ENCODE measurements around the gene INPP5D. TPM values are rescaled to one million over a fixed set of nuclear protein-coding genes. Genes with fewer than 3 reads are reported as not detected.
"Not testable (repeated sequence)": the region's sequence is repeated elsewhere in the genome, so short reads cannot be mapped to it uniquely, and the experiment has no call there.

Gene INPP5D
- total RNA-seq, 1 experiment from 2014 or later, result 0.79 TPM

GRCh38 chr2:233051241-233052149, 8.6 kb upstream of the INPP5D start:
- no peak for DNase-seq (ENCODE audit: extremely low read depth, low read depth)

DNA sequence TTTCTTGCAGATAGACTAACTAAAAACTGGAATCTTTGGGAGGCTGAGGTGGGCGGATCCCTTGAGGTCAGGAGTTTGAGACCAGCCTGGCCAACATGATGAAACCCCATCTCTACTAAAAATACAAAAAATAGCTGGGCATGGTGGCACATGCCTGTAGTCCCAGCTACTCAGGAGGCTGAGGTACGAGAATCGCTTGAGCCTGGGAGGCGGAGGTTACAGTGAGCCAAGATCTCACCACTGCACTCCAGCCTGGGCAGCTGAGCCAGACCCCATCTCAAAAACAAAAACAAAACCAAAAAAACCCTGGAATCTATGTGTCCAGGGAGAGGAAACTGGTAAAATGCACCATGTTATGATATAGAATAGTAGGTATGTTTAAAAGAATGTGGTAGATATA, 7.6 kb upstream of the INPP5D start:
- DNase-seq (ENCODE audit: extremely low read depth, low read depth), result not testable (repeated sequence)

DNA sequence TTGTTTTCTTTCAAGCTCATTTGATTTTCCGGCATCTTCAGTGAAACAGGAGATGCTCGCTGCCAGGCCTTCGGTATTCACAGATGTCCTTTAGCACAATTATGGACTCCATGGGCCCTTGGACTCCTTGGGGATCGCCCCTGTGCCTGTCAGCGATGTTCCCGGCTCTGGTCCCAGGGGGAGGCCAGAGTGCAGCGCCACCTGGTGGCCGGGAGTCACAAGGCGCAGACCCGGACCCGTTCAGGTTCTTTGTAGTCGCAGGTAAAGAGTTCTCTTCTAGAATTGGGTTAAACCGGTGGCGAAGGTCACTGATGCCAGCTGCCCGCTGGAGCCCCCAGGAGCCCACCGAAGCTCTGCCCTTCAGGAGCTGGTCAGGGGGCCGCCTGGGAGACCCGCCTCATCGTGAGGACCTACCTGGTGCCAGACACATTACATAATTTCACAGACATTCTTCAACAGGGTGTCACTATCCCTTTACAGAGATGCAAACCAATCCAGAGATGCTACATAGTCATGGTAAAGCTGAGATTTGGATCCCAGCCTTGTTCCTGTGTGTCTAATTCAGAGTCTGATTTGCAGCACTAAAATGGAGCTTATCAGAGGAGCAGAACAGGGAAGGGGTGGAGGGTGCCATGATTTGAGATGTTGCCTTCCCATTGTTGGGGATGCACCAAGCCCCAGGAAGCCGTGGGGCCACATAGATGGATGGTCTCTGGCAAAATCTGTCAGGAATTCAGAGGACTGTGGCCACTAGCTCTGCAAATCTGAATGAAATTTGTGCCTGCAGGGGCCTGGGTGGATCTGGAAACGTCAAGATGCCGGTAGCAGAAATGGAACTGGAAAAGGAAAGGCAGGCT, 6.0 kb upstream of the INPP5D start:
- peak; percentile 46 for DNase-seq (ENCODE audit: extremely low read depth, low read depth)

GRCh38 chr2:233055362-233055761, 4.8 kb upstream of the INPP5D start:
- no peak for DNase-seq (ENCODE audit: extremely low read depth, low read depth)

- no peak for DNase-seq (ENCODE audit: extremely low read depth, low read depth)
These were observed 3.1 kb upstream of the INPP5D start for GRCh38 chr2:233056961-233057605.

- DNase-seq (ENCODE audit: extremely low read depth, low read depth), result no peak
These were observed 1.2 kb upstream of the INPP5D start for GRCh38 chr2:233058717-233059546.

DNA sequence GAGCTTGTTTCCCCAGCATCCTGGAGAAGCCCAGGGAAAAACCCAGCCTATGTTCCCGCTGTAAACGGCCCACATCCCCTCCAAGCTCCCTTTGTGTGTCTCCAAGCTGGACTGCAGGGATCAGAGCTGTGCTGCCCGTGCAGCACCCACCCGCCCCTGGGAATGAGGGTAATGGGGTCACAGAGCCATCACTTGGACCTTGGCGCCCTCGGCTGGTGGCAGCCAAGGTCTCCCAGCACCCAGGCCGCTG, 670 bp upstream of the INPP5D start:
- DNase-seq (ENCODE audit: extremely low read depth, low read depth), result no peak

DNA sequence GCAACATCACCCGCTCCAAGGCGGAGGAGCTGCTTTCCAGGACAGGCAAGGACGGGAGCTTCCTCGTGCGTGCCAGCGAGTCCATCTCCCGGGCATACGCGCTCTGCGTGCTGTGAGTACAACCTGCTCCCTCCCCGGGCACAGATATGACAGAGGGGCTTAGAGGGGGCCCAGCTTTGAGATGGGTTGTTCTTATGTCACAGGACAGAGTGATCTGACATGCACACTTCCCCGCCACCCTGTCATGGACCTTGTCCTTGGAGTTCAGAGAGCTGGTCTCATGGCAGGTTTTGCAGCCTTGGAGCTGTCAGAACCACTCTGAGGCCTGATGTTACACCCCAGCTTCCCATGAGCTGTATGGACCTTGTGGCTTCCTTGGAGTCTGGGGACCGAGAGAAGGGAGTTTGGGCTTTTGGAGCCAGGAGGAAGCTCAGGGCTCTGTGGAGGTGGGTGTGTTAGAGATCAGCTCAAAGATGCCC, 398 bp downstream of the INPP5D start:
- DNase-seq (ENCODE audit: extremely low read depth, low read depth), result no peak

GRCh38 chr2:233060980-233061590, 943 bp downstream of the INPP5D start:
- DNase-seq (ENCODE audit: extremely low read depth, low read depth), result no peak

- DNase-seq (ENCODE audit: extremely low read depth, low read depth), result no peak
These were observed 1.7 kb downstream of the INPP5D start for GRCh38 chr2:233061591-233062450.

- DNase-seq (ENCODE audit: extremely low read depth, low read depth), result no peak
These were observed 2.3 kb downstream of the INPP5D start for GRCh38 chr2:233062451-233062850.

GRCh38 chr2:233062946-233063268, 2.8 kb downstream of the INPP5D start:
- DNase-seq (ENCODE audit: extremely low read depth, low read depth), result no peak

- no peak for DNase-seq (ENCODE audit: extremely low read depth, low read depth)
These were observed 3.3 kb downstream of the INPP5D start for GRCh38 chr2:233063269-233063975.

GRCh38 chr2:233063976-233064411, 3.9 kb downstream of the INPP5D start:
- no peak for DNase-seq (ENCODE audit: extremely low read depth, low read depth)

GRCh38 chr2:233064530-233065199, 4.5 kb downstream of the INPP5D start:
- no peak for DNase-seq (ENCODE audit: extremely low read depth, low read depth)

DNA sequence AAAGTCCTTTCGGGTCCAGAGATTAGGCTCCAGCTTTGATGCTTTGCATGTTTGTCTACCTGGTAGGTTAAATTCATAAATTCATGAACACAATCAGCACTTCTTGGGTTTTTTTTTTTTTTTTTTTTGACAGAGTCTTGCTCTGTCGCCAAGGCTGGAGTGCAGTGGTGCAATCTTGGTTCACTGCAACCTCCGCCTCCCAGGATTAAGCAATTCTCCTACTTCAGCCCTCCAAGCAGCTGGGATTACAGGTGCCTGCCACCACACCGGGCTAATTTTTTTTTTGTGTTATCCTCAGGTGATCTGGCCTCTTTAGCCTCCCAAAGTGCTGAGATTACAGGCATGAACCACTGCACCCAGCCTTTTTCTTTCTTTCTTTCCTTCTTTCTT, 5.1 kb downstream of the INPP5D start:
- not testable (repeated sequence) for DNase-seq (ENCODE audit: extremely low read depth, low read depth)

- DNase-seq (ENCODE audit: extremely low read depth, low read depth), result no peak
These were observed 5.9 kb downstream of the INPP5D start for GRCh38 chr2:233065954-233066470.

Data from NCI-H460 (cell line).